Panc1 (cell line): Measurements from ENCODE around the gene ZNF48.

Experiments used
- POLR2AphosphoS5 ChIP-seq: IDR thresholded peaks from 2 replicates; pipeline ENCODE4 v1.6.1; 2012; ENCODE audit warnings: mild to moderate bottlenecking, low read depth, low read length, moderate library complexity
- TF ChIP-seq, protein P1 (sequence below): fragments of 450-650 bp; IDR thresholded peaks from 2 replicates; pipeline ENCODE4 v1.5.1; 2017; ENCODE audit warnings: mild to moderate bottlenecking
- TF ChIP-seq, protein P2 (sequence below), 2 experiments: IDR thresholded peaks; 2 replicates each; pipeline ENCODE4 v1.6.1; 2011 to 2012; ENCODE audit warnings: low read depth in 2 of 2, control low read depth in 1 of 2, low read length in 1 of 2, mild to moderate bottlenecking in 1 of 2, moderate library complexity in 1 of 2; ENCODE audit not compliant: insufficient read depth in 1 of 2

DNA sequence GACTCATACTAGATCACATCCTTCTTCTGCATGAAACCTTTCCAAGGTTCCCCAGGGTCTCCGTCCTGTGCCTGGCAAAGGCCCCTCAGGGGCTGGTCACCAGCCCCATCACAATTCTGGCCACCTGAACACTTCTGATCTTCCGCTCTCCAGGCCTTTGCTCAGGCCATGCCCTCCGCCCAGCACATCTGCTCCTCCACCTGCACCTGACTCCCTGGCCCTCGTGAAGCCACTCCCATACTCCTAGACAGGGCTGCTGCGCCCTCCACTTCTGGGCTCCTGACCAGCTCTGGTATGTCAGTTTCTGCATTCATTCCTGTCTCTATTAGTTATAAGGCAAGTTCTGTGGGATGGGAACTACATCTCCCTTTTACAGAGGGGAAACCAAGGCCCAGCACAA, 22.5 kb upstream of the ZNF48 start:
- TF ChIP-seq, protein P1, sequence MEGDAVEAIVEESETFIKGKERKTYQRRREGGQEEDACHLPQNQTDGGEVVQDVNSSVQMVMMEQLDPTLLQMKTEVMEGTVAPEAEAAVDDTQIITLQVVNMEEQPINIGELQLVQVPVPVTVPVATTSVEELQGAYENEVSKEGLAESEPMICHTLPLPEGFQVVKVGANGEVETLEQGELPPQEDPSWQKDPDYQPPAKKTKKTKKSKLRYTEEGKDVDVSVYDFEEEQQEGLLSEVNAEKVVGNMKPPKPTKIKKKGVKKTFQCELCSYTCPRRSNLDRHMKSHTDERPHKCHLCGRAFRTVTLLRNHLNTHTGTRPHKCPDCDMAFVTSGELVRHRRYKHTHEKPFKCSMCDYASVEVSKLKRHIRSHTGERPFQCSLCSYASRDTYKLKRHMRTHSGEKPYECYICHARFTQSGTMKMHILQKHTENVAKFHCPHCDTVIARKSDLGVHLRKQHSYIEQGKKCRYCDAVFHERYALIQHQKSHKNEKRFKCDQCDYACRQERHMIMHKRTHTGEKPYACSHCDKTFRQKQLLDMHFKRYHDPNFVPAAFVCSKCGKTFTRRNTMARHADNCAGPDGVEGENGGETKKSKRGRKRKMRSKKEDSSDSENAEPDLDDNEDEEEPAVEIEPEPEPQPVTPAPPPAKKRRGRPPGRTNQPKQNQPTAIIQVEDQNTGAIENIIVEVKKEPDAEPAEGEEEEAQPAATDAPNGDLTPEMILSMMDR: no peak
- no peak for TF ChIP-seq POLR2AphosphoS5
- TF ChIP-seq, protein P2, sequence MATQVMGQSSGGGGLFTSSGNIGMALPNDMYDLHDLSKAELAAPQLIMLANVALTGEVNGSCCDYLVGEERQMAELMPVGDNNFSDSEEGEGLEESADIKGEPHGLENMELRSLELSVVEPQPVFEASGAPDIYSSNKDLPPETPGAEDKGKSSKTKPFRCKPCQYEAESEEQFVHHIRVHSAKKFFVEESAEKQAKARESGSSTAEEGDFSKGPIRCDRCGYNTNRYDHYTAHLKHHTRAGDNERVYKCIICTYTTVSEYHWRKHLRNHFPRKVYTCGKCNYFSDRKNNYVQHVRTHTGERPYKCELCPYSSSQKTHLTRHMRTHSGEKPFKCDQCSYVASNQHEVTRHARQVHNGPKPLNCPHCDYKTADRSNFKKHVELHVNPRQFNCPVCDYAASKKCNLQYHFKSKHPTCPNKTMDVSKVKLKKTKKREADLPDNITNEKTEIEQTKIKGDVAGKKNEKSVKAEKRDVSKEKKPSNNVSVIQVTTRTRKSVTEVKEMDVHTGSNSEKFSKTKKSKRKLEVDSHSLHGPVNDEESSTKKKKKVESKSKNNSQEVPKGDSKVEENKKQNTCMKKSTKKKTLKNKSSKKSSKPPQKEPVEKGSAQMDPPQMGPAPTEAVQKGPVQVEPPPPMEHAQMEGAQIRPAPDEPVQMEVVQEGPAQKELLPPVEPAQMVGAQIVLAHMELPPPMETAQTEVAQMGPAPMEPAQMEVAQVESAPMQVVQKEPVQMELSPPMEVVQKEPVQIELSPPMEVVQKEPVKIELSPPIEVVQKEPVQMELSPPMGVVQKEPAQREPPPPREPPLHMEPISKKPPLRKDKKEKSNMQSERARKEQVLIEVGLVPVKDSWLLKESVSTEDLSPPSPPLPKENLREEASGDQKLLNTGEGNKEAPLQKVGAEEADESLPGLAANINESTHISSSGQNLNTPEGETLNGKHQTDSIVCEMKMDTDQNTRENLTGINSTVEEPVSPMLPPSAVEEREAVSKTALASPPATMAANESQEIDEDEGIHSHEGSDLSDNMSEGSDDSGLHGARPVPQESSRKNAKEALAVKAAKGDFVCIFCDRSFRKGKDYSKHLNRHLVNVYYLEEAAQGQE (IDR thresholded peaks at IDR 0.05; ENCODE audit: insufficient read depth in 1 of 2, low read depth in 2 of 2, low read length in 1 of 2): no peak
